Retinal pigment epithelial cell (primary cell): ENCODE results near the gene AMDHD2.

Source experiments
- DNase-seq: peaks from one replicate; pipeline ENCODE4 v3.0.0-alpha.2; 2010; ENCODE audit warnings: low read depth
- H3K4me3 ChIP-seq: 2 replicates; pipeline ENCODE4 v1.5.1; 2011; ENCODE audit warnings: mild to moderate bottlenecking, low read length, control low read depth, moderate library complexity
- TF ChIP-seq, protein P1 (sequence below): conservative IDR thresholded peaks from 2 replicates; pipeline ENCODE4 v1.5.1; 2011; ENCODE audit warnings: low read depth, low read length, control low read depth, inconsistent platforms

Gene AMDHD2

DNA sequence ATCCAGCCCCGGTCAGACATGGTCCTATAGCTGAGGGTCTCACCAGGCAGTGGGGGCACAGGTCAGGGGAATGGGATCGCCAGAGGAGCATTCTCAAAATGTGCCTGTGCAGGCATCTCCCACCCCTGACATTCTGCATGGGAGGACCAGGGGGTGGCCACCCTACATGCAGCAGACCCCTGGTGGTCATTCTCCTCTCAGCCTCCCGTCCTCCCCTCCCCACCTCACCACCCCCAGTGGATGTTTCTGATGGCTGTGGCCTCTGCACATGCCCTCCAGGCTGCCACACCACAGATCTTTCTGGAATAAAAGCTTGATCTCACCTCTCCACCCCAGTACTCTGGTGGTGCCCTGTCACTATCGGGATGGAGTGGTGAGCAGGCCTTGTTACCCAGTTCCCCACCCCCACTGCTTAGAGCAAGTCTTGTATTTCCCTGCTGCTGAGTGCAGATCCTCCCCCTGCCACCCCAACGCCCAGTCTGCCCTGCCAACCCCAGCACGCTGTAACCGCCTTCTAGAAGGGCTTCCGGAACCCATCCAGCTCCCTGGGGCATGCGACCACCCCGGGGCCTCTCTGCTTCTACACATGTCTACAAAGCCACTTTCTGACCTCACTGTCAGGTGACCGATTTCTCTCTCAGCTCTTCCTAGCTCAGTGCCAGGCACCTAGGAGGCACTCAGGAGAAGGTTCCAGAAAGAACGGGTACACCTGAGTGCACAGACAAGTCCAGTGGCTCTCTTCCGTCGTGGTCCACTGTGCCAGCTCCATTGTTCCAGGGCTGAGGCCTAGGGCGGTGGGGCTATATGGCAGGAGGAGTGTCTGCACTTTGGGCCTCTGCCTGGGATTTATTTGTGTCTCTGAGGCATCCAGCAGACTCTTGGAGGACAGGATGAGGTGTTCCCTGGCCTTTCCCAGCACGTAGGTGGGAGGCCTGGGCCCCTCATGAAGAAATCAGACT is 36.0 kb upstream of the AMDHD2 start:
- TF ChIP-seq, protein P1, sequence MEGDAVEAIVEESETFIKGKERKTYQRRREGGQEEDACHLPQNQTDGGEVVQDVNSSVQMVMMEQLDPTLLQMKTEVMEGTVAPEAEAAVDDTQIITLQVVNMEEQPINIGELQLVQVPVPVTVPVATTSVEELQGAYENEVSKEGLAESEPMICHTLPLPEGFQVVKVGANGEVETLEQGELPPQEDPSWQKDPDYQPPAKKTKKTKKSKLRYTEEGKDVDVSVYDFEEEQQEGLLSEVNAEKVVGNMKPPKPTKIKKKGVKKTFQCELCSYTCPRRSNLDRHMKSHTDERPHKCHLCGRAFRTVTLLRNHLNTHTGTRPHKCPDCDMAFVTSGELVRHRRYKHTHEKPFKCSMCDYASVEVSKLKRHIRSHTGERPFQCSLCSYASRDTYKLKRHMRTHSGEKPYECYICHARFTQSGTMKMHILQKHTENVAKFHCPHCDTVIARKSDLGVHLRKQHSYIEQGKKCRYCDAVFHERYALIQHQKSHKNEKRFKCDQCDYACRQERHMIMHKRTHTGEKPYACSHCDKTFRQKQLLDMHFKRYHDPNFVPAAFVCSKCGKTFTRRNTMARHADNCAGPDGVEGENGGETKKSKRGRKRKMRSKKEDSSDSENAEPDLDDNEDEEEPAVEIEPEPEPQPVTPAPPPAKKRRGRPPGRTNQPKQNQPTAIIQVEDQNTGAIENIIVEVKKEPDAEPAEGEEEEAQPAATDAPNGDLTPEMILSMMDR = no peak
- no peak for DNase-seq
- no peak overlapping the region for H3K4me3 ChIP-seq

- no peak overlapping the region for H3K4me3 ChIP-seq
- DNase-seq = no peak
- TF ChIP-seq, protein P1 = no peak
Measured at GRCh38 chr16:2484898-2485508, 35.2 kb upstream of the AMDHD2 start.

GRCh38 chr16:2485811-2486507 is 34.2 kb upstream of the AMDHD2 start:
- DNase-seq = no peak
- no peak overlapping the region for H3K4me3 ChIP-seq
- TF ChIP-seq, protein P1 = no peak

DNA sequence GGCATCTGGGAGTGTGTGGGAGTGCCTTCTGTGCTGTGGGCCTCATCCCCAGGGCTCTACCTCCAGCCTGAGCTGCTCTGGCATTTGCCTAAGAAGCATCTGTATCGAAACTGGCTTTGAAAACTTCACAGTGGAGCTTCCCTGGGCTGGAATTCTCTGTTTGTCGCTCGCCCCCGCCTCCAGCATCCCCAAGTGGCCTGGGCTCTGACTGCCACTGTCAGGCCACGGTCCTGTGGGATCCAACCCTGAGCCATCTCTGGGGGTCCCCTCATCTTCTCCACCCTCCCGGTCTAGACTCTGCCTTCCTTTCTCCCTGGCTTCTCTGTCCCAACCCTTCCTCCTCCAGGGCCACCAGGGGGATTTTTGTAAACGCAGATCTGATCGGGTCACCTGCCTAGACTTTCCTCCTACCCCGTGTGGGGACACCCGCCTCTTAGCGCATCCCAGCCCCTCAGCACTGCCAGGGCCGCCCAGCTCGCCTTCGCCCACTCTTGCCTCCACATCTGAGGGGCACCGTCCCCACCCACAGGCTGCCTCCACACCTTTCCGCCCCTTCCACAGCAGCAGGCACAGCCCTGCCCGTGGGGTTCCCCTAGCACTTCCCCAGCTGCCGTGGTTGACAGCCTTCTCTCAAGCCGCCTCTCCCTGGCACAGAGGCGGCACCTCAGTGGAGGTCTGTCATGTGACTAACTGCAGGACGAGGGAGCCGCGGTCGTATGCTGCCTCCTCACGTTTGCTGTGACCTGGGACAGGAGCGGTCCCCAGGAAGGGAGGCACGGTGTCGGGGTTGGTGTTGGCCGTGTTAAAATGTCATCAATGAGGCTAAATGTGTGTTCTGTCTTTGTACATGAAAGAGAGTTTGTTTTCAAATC is 33.3 kb upstream of the AMDHD2 start:
- H3K4me3 ChIP-seq = no peak overlapping the region
- no peak for DNase-seq
- TF ChIP-seq, protein P1 = peak; percentile 38

DNA sequence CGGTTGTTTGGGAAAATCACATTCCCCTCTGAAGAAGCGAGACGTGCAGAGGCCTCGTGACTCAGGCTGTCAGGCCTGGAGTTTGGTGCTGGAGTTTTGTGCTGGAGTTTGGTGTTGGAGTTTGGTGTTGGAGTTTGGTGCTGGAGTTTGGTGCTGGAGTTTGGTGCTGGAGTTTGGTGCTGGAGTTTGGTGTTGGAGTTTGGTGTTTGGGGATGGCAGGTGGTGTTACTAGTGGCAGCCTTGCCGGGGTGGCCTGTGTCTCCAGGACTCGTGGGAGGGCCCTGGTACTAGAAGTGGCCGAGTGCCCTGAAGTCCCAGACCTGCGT is 32.7 kb upstream of the AMDHD2 start:
- TF ChIP-seq, protein P1 = no peak
- DNase-seq = no peak
- H3K4me3 ChIP-seq = no peak overlapping the region

DNA sequence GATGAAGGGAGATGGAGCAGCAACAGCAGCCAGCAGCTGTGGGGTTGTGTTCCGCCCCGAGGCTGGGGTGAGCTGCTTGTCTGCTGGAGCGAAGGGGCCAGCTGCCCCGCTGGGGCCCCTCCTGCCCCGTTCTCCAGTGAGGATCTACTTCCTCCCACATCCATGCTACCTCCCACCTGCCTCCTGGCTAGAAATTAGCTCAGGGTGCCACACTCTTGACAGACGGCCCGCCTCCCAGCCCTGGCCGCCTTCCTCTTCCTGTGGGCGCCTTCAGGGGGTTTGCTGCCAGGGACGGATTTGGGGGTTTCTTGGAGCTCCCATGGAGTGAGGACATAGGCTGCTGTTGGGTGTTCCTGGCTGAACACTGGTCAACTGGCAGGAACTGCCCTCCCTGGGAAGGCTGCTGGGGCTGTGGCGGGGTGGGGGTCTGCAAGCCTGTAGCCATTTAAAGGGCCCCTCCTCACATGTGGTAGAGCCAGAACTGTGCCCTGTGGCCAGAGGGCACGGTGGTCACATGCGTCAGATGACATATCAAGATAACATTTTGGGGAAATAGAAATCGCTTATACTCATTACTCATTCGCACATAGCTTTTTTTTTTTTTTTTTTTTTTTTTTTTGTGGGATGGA is 32.2 kb upstream of the AMDHD2 start:
- no peak for DNase-seq
- H3K4me3 ChIP-seq = no peak overlapping the region
- TF ChIP-seq, protein P1 = no peak
